Natural killer cell (primary cell): ENCODE measurements around the gene RAI2. TPM values are rescaled to one million over a fixed set of nuclear protein-coding genes. Genes with fewer than 3 reads are reported as not detected.

Source experiments
- ATAC-seq, 3 donors: fragments of 150-1000 bp in 2 of 3; fragments of 200-7000 bp in 1 of 3; cut with Tn5 transposase; 1 replicate in 1 of 3; 2 replicates in 2 of 3; pipeline ENCODE4 v1.10.0; 2021; ENCODE audit warnings: mild to moderate bottlenecking in 2 of 3, moderate library complexity in 2 of 3
- DNase-seq, 2 donors: peaks; one replicate each; pipeline versions ENCODE4 v3.0.0 to v3.0.0-alpha.2; 2013 to 2021; ENCODE audit warnings: mixed read lengths in 1 of 2
- H3K27ac ChIP-seq: one replicate; pipeline ENCODE4 v1.5.1; 2013; ENCODE audit warnings: mild to moderate bottlenecking, low read length
- H3K27me3 ChIP-seq: one replicate; pipeline ENCODE4 v1.6.1; 2013; ENCODE audit warnings: low read length; ENCODE audit not compliant: control insufficient read depth, insufficient read depth
- H3K36me3 ChIP-seq: one replicate; pipeline ENCODE4 v1.6.1; 2013; ENCODE audit warnings: low read length; ENCODE audit not compliant: control insufficient read depth, insufficient read depth
- H3K4me1 ChIP-seq: one replicate; pipeline ENCODE4 v1.6.1; 2013; ENCODE audit warnings: low read length; ENCODE audit not compliant: control insufficient read depth, insufficient read depth
- H3K4me3 ChIP-seq: one replicate; pipeline ENCODE4 v1.5.1; 2013; ENCODE audit warnings: low read length
- H3K9me3 ChIP-seq: one replicate; pipeline ENCODE4 v1.6.1; 2013; ENCODE audit warnings: low read length; ENCODE audit not compliant: control insufficient read depth, insufficient read depth
- H3K27ac Mint-ChIP-seq, 2 donors: one replicate each; pipeline ENCODE4 v1.8.0; 2022; ENCODE audit warnings: mild to moderate bottlenecking in 2 of 2, mixed read lengths in 2 of 2, moderate library complexity in 1 of 2
- H3K27me3 Mint-ChIP-seq, 2 donors: one replicate each; pipeline ENCODE4 v1.8.0; 2022; ENCODE audit warnings: low read depth in 2 of 2, mixed read lengths in 2 of 2
- H3K36me3 Mint-ChIP-seq: one replicate; pipeline ENCODE4 v1.8.0; 2022; ENCODE audit warnings: mixed read lengths
- H3K4me1 Mint-ChIP-seq, 2 donors: one replicate each; pipeline ENCODE4 v1.8.0; 2022; ENCODE audit warnings: mixed read lengths in 2 of 2
- H3K4me3 Mint-ChIP-seq: one replicate; pipeline ENCODE4 v1.8.0; 2022; ENCODE audit warnings: mild to moderate bottlenecking, moderate library complexity, mixed read lengths
- H3K9me3 Mint-ChIP-seq, 2 donors: one replicate each; pipeline ENCODE4 v1.8.0; 2022; ENCODE audit warnings: mixed read lengths in 2 of 2
- CTCF ChIP-seq: fragments of 200-600 bp; IDR thresholded peaks from one replicate; pipeline ENCODE4 v1.8.0; 2022; ENCODE audit warnings: antibody characterized with exemption
- WGBS: methylation state at CpG from one replicate; pipeline ENCODE4 v1.1.7; 2013; ENCODE audit warnings: missing lambda C conversion rate; ENCODE audit not compliant: insufficient coverage; 5-methylcytosine and 5-hydroxymethylcytosine counted together
- intact Hi-C: fragments of 100-400 bp; cut with micrococcal nuclease; formaldehyde crosslinking; loops from one replicate; pipeline ENCODE4 v1.14.2; 2022
- total RNA-seq, 4 donors: library from RNA; stranded (reverse); fragments of 120-200 nt in 1 of 4; gene quantifications; one replicate each; pipeline versions ENCODE4 v1.2.3 to v1.2.4, GENCODE V29; 2013 to 2022

RAI2 gene
- total RNA-seq, 3 donors from 2014 or later (not counting 1 experiment from before 2014, with no cell fraction given): not detected

DNA sequence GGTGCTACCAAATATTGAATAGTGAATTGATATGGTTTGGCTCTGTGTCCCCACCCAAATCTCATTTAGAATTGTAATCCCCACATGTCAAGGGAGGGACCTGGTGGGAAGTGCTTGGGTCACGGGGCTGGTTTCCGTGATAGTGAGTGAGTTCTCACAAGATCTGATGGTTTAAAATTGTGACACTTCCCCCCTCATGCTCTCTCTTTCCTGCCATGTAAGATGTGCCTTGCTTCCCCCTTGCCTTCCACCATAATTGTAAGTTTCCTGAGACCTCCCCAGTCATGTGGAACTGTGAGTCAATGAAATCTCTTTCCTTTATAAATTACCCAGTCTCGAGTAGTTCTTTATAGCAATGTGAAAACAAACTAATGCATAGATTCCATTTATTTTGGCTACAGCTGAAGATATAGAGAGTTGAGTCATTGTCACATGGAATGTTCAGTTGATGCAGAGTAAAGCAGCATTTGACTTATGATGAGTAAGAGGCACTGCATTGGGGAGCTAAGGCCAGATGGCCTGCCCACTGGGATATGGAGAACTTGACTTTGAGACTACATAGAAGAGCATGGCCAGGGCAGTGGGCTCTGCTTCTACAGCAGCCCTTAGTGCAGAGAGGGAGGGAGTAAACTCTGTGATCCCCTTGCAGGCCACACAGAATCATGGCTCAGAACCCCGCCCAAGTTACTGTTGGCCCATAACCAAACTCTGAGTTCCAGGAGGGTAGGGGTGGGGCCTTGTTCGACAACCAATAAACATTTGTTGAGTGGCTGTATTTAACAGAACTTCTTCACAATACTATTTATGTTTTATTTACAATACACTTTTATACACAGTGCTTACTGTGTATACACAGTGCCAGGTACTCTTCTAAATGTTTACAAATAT lies 34.2 kb downstream of the RAI2 start:
- Histone ChIP-seq H3K36me3 (no peaks in the 10 kb centered on the region), H3K9me3 (no peaks in the 10 kb centered on the region), H3K4me3 (no peak overlapping the region), H3K27ac (no peak overlapping the region), H3K27me3 (no peaks in the 10 kb centered on the region), H3K4me1 (no peaks in the 10 kb centered on the region)
- DNase-seq: no peak
- H3K4me1 Mint-ChIP-seq: no peaks in the 10 kb centered on the region
- H3K27ac Mint-ChIP-seq: no peak overlapping the region
- no CpG with 5 or more reads among the region's 5 CpGs for WGBS
- H3K9me3 Mint-ChIP-seq: peaks cover 0 to 4% of the 10 kb centered on the region in 2 donors
- no peak overlapping the region for H3K4me3 Mint-ChIP-seq
- intact Hi-C loops: no loop called here
- no peak for ATAC-seq
- H3K36me3 Mint-ChIP-seq: no peaks in the 10 kb centered on the region
- TF ChIP-seq CTCF: no peak
- peaks cover 5 to 9% of the 10 kb centered on the region in 2 donors for H3K27me3 Mint-ChIP-seq

GRCh38 chrX:17824980-17825379 lies 36.1 kb downstream of the RAI2 start:
- no peak for TF ChIP-seq CTCF
- no peaks in the 10 kb centered on the region for H3K4me1 ChIP-seq
- H3K27me3 ChIP-seq: no peaks in the 10 kb centered on the region
- no peak overlapping the region for H3K4me3 Mint-ChIP-seq
- no peaks in the 10 kb centered on the region for H3K4me1 Mint-ChIP-seq
- H3K9me3 ChIP-seq: no peaks in the 10 kb centered on the region
- H3K4me3 ChIP-seq: no peak overlapping the region
- H3K27ac Mint-ChIP-seq: no peak overlapping the region
- intact Hi-C loops: no loop called here
- H3K27me3 Mint-ChIP-seq: peaks cover 6% of the 10 kb centered on the region in 2 donors
- no peak overlapping the region for H3K27ac ChIP-seq
- no peak for ATAC-seq
- no peak for DNase-seq
- peaks cover 0 to 4% of the 10 kb centered on the region in 2 donors for H3K9me3 Mint-ChIP-seq
- 86% methylated on average over 4 of the region's 4 CpGs for WGBS
- no peaks in the 10 kb centered on the region for H3K36me3 ChIP-seq
- H3K36me3 Mint-ChIP-seq: no peaks in the 10 kb centered on the region

DNA sequence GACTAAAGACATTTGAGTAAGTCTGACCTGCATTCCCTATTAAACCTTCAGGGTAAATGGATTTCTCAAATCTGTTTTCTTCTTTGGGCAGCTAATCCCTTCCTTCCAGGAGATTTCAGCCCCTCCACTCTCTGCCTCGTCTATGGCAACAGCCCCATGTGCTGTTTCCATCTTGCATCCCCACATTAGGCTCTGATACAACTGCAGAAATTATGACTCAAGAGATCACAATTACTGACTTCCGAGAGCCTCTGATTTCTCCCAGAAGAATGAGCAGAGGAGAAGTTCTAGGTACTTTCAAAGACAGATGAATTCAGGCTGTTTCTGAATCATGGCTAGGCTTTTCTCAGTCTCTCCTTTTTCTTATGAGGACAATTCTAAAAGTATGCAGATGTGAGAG lies 38.7 kb downstream of the RAI2 start:
- no peak for ATAC-seq
- no peak overlapping the region for H3K4me3 Mint-ChIP-seq
- peaks cover 0 to 2% of the 10 kb centered on the region in 2 donors for H3K27me3 Mint-ChIP-seq
- DNase-seq: no peak
- TF ChIP-seq CTCF: no peak
- no peaks in the 10 kb centered on the region for H3K36me3 ChIP-seq
- no peak overlapping the region for H3K4me3 ChIP-seq
- H3K36me3 Mint-ChIP-seq: no peaks in the 10 kb centered on the region
- H3K9me3 ChIP-seq: no peaks in the 10 kb centered on the region
- whole genome bisulfite sequencing: 67% methylated on average over 2 of the region's 2 CpGs
- intact Hi-C loops: no loop called here
- peaks cover 0 to 4% of the 10 kb centered on the region in 2 donors for H3K9me3 Mint-ChIP-seq
- H3K4me1 ChIP-seq: no peaks in the 10 kb centered on the region
- no peak overlapping the region for H3K27ac Mint-ChIP-seq
- no peaks in the 10 kb centered on the region for H3K4me1 Mint-ChIP-seq
- no peak overlapping the region for H3K27ac ChIP-seq
- H3K27me3 ChIP-seq: no peaks in the 10 kb centered on the region
